Fibroblast of skin of left quadriceps (primary cell): ENCODE data around the gene ATAD2B.
"Not testable (repeated sequence)": the region's sequence is repeated elsewhere in the genome, so short reads cannot be mapped to it uniquely, and the experiment has no call there.

Source experiments
- DNase-seq, 2 experiments: peaks; one replicate each; pipeline ENCODE4 v3.0.0-alpha.2; 2013; ENCODE audit warnings: low read depth in 2 of 2

The ATAD2B gene

DNA sequence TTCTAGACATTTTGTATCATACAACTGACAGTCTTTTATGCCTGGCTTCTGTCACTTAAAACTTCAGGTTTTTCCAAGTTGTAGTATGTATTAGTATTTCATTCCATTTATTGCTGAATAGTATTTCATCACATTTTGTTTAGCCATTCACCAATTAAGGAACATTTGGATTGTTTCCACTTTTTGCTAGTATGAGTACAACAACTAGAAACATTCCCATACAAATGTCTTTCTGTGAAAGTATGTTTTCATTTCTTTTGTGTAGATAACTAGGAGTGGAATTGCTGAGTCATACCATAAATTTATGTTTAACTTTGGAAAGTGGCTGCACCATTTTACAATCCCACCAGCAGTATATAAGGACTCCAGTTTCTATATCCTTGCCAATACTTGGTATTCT lies 135.9 kb downstream of the ATAD2B start:
- peak; percentile 85 for DNase-seq

DNA sequence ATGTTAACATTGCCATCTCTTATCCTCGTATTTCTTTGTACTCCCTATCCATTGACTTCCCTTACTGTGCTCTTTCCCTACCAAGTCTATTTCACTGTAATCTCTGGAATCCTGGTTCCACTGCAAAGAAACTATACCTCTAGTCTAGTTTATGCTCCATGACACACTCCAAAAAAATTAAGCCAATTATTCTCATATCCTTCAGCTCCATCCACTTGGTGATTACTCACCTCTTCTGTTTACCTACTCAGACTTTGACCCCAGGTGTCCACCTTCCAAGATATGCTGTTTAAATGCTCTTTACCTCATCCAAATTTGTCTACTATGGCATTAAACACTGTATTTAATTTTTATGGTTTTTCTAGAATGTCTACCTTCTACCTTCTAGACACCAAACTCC lies 137.9 kb downstream of the ATAD2B start:
- no peak for DNase-seq

DNA sequence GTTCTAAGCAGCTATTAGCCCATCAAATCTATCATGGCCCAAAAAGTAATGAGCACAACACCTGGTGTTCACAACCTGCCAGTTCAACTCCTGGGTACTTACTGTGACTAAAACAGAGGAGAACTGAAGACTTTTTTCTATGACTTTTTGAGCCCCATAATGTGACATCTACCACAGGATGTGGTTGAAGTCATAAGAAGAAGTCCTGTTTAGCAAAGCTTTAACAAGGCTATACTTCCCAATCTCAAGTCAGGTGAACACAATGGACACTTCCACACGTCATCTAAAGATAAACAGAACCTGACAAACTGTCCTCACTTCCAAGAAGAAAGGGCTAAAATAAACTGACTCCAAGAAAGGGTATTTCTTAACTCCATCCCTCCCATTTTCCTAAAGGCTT lies 138.8 kb downstream of the ATAD2B start:
- DNase-seq = no peak

DNA sequence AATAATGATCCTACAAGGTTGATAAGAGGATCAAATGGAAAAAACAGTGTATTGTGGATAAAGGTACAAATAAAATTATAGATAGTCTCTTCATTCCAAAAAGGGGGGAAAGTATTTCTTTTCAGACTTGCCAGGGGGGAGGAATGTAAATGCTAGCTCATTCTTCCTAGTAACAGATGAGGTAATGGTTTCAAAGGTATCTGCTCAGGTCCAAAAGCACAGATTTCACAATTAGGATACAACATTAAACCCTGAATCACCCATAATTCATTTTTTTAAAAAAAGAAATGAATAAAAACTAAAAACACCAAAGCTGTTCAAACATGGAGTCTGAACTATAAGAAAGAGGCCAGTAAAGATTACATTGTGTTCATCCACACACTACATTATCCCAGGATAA lies 142.0 kb downstream of the ATAD2B start:
- DNase-seq = no peak

DNA sequence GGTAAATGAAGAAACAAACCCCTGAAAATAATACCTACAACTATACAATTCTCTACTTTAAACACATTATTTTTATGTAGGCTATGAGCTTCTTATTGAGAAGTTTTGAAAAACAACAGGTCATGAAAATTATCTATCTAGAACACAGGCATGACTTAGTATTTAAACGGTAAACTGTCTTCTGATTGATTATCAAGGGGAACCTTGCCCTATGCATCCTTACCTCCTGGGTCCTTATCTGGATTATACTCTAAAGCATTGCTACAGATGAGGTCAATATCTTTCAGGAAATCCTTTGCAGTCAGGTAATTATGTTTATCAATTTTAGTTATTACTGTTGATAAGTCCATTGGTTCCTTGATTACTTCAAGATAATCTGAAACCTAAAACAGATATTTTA lies 144.3 kb downstream of the ATAD2B start:
- no peak for DNase-seq

DNA sequence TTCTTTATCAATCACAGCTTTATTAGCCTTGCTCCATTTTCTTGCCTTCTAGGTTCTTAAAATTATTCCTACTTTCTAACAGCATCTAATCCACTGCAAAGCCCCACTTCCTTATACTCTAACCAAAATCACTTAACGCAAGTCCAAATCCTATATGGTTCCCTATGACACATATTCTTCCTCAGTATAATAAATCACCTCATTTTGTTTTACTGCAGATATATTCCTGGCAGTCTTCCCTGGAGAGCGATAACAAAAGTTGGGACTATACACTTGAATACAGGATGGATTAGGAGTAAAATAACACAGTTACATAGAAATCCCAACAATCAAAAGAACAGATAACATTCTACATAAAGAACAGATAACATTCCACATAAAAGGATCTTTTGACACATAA lies 144.8 kb downstream of the ATAD2B start:
- DNase-seq = no peak

DNA sequence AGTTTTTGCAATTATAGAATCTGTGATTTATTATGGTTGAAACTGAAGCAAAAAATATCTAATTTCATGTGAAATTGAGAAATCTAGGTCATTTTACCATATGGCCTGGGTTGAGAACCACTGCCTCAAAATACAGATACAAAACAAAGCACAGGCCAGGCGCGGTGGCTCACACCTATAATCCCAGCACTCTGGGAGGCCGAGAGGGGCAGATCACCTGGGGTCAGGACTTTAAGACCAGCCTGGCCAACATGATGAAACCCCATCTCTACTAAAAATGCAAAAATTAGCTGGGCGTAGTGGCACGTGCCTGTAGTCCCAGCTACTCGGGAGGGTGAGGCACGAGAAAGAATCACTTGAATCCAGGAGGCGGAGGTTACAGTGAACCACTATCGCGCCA lies 146.5 kb downstream of the ATAD2B start:
- DNase-seq = not testable (repeated sequence)

DNA sequence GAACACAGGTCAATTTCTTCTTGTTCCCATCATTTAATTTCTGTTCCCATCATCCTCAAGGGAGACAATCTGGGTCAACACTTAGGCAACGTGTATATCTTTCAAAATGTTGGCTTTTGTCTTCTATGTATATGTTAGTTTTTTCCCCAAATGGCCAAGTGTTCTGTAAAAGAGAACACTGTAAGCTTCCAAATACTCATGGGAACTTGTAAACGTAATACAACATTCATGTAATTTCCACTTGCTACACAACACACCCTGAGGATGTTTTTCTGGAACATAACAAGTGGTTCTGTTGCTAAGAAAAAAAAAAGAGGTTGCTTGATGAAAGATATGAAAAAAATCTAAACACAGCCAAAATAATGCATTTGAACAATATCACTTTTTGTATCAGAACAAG lies 149.1 kb downstream of the ATAD2B start:
- no peak for DNase-seq

DNA sequence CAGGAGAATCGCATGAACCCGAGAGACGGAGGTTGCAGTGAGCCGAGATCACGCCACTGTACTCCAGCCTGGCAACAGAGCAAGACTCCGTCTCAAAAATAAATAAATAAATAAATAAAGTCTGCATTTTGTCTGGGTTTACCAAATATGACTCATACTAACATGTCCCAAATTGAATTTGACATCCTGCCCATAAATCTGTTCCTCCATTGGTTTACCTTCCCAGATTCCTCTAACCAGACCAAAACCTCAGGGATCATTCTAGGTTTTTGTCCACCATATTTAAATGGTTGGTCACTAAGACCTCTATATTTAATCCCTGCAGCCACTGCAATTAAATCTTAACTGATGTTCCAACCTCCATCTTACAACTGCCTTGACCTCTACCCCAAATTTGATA lies 150.9 kb downstream of the ATAD2B start:
- DNase-seq = no peak

DNA sequence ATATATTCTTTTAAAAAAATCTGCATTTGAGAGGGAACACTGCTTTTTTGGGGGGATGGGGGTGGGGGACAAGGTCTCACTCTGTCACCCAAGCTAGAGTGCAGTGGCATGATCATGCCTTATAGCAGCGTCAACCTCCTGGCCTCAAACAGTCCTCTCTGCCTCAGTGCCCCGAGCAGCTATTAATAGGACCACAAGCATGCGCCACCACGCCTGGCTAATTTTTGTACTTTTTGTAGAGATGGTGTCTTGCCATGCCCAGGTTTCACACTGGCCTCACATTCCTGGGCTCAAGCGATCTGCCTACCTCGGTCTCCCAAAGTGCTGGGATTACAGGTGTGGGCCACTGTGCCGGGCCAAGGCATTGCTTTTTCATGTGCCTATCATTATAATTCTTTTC lies 154.2 kb downstream of the ATAD2B start:
- DNase-seq = no peak

DNA sequence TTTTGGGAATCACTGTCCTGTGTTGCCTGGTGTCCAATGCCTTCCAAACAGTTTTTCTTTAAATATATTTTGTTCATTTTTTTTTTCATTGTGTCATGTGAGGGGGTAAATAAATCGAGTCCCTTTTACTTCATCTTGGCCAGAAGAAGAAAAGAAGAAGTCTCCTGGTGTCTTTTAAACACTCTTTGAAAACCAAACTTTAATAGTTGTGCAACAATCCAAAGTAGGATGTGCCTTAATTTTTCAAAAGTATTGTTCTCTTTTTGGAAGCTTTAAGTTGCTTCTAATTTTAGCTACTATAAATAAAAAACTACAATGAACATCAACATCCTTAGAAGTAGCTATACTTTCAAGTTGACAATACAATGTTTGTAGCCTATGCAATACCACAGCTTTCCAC lies 154.9 kb downstream of the ATAD2B start:
- no peak for DNase-seq

DNA sequence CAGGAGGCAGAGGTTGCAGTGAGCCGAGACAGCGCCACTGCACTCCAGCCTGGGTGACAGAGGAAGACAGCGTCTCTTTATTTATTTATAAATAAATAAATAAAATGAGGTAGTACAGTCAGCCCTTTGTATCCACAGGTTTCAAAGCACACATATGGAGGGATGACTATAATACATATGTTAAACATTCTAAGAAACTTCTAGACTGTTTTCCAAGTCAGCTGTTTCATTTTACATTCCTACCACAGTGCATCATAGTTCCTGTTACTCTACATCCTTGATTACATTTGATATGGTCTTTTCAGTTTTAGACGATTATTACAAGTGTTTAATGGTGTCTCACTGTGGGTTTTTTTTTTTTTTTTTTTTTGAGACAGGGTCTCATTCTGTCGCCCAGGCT lies 157.6 kb downstream of the ATAD2B start:
- DNase-seq = peak in 1 of 2 experiments; percentile 13

DNA sequence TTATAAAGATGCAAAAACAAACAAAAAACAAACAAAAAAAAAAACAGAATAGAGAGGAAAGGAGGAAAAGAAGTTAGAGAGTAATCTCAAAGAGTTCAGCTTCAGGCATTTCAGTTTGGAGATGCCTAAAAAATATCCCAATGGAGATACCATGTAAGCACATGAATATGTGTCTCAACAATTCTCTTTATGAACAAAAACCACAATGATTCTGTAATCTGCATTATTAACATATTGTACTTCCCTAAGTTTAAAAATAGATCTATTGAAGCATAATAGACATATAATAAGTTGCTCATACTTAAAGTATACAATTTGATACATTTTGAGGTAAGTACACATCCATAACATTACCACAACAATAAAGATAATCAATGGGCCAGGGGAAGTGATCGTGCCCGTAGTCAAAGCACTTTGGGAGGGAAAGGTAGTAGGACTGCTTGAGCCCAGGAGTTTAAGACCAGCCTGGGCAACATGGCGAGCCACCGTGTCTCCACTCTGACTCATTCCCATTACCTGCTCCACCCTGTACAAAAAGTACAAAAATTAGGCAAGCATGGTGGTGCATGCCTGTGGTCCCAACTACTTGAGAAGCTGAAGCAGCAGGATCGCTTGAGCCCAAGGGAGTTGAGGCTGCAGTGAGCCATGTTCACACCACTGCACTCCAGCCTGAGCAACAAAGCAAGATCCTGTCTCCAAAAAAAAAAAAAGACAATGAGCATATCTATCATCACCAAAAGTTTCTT lies 158.9 kb downstream of the ATAD2B start:
- peak in 1 of 2 experiments; percentile 13 for DNase-seq

DNA sequence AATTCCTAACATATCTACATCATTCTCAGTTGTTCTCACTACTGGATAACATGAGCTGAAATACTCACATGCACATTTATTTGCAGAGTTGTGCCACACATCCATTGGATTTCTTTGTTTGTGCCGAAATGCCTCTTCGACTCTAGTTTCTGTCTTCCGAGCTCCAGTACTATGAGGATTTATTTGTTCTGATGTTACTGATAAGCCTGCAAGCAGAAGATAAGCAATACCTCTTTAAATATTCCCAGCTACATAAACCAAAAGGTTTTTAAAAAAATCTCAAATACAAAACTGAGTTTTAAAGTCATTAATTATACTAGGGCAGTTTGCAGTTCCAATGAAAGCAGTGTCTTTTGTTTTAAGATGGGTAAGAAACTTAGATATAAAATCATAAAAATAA lies 164.8 kb downstream of the ATAD2B start:
- DNase-seq = no peak

DNA sequence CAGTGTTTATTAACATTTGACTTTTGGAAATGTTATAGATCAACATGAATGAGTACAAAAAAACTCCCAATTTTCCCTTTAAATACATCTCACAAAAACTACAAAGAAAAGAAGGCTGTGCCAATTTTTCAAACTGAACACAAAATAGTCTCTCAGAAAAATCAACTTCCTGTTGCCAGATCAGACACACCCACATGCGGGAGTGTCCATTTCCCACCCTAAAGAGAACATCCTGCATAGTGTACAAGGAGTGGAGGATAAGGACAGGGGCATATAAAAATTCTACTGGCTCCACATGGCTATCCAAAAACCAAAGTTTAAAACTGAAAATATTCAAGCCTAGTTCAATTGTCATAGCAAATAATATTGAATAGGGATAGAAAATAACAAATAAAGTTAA lies 165.3 kb downstream of the ATAD2B start:
- no peak for DNase-seq

DNA sequence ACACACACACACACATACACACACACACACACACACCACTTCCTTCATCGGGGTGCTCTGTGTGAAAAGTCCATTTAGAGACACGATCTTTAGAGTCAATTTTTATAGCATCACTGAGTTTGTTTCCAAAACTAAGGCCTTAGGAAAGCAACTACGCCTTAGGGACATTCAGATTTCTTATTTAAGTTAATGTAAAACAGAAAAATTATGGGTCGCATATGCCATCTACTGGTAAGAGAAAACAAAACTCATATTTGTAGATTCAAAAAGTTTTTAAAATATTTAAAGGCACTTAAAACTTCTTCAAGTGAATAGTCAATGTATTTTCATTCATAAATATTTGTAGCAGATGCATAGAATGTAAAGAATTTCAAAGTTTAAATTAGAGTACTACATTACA lies 166.2 kb downstream of the ATAD2B start:
- peak in 1 of 2 experiments; percentile 46 for DNase-seq

DNA sequence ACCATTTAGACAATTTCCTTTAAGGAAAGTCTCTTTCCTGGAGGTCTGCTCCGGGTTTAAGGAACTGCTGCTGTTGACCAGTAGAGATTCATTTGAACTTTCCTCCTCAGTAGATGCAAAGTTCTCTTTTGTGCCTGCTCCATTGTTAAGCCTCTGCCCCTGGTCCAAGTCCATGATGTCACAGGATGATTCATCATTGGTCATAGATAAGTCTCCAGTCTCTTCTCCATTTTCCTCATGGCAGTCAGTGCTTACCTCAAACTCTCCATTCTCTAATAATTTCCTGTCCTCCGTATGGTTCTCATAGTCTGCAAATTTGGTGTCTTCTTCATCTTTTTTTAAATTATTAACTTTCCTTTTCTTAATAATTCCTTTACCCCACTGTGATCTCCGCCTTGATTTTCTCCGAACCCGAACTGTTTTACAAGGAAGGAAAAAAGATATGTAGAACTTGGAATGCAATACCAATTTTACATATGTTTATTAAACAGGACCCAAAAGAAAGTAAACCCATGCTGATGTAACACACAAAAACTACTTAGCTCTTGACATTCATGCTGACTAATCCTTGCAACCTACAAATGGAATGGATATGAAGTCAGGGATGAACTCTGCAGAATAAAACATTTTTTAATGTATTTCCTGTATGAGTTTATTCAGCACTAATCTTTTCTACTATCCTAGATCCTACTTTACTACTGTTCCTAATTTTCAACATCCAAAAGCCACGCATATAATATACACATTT lies 169.1 kb downstream of the ATAD2B start:
- DNase-seq = peak in 1 of 2 experiments; percentile 39

DNA sequence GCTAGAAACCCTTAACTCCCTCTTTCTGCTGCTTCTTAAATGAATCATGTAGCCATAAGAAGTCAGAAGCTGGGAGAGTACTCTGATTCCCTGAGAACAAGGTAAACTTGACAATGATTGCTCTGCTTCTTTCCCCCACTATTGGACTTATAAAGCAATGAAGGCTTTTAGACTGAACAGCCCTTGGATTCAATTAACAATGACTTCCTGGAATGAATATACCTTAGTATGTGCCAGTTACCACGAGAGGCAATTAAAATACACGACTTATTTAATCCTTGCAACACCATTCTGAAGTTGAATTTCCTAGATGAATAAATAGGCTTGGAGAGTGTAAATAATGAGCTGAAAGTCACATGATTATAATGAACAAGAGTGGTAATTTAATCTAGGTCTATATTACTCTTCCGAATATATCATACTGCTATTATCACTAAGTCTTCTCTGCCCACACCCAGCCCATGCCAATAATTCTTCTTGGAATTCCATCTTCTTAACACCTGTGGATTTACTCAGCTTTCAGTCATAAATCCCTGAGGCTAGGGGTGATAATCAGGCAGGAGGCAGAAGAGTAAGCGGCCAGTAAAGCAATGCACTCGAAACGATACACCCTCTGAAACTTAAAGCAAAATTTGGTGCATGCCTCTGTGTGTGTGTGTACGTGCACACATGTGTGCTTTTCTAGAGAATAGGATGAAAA lies 170.2 kb downstream of the ATAD2B start:
- no peak for DNase-seq

DNA sequence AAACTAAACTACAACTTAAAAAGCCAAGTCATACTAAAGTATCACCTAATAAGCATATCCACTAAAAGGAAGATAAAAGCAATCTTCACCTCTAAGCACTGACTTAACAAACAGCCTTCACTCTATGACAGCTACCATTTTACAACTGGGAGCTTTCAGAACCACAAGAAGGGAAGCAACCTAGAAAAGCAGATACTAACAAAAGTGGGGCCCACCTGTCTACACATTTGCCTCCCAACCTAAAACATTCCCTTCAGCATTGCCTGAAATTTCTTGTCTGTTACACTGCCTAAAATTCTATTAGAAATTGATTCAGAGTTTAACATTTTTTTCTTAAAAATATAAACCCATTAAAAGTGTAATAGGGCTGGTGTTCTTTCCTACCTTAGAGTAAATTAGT lies 172.0 kb downstream of the ATAD2B start:
- no peak for DNase-seq

DNA sequence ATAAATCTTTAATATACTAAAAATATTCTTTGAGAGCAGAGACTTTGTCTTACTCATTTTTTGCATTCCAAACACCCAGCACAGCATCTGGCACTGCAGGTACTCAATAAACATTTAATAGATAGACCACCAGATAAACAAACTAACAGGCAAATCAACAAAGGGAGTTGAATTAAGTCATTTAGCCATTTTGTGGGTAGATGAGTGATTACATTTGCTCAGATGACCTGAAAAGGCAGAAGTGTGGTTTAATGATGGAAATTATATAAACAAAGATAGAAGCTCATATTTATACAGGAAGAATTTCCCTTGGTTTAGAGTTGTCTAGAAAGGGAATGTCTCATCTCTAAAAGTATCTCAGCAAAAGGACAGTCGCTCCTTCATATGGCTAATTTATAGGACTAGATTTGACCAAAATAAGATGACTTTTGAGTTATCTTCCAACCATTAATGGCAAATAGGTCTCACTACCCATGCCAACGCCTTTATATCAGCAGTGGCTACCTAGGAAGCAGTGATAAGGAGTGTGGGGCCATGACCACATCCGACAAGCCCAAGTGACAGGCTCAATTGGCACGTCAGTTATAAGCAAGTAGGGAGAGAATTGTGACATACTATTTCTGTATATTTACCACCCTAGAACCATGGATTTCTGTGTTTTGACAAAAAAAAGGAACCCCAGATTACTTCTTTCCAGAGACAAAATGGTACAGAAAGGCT lies 173.5 kb downstream of the ATAD2B start:
- no peak for DNase-seq

DNA sequence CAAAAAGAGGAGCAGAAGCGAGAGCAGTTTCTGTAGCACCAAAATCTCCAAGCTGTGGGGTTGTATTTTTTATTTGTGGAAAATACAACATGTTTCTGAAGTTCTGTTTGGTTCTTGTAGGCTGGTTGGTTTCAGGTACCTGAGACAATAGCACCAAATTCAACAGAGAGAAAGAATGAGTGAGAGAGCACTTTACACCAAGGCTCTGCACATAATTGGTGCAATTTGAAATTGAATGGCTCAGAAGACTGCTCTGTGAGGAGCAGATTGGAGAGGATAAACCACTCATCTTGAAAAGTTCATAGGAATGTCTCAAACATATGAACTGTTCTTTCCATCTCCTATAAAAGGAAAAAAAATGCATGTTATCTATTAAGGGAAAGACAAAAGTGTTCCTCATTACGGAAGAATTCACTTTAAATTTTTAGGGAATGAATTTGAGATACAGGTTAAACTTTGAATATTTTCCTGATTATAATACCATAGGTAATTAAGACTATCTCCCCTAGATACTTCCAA lies 175.1 kb downstream of the ATAD2B start:
- no peak for DNase-seq
